ENCODE results near the gene LCK. TPM values are rescaled to one million over a fixed set of nuclear protein-coding genes. Genes with fewer than 3 reads are reported as not detected.

The LCK gene
- total RNA-seq, 2 donors from 2014 or later = 3.7 to 24.7 TPM

DNA sequence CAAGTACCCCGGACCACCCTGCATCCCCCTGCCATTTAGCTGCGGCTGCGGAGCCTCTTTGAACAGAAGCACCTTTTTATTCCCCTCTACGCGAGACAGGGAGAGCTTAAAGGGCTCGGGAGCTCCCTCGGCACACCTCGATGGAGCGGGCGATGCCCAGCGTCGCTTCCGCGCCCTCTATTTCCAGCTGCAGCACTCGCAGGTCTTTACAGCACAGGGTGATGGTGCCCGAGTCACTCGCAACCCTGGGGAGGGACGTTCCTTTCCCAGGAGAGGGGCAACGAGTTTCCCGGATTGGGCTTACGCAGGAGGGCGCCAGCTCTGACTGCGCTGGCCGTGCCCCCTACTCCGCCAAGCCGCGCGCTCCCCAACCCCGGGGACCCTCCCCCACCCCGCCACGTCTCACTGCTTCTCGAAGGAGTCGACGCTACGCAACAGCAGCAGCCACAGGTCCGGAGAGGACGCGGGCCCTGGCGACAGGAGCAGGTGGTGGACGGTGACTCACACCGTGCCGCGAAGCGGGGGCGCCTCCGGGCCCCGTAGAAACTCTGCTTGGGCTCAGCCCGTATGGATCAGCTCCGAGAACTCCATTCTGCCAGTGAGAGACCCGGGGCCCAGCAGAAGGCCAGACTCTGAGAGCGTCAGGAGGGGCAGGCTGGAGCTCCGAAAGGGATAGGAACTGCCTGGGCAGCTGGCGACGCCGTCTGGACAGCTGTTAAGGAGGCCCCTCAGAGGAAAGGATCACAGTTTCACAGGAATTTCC is 9.9 kb upstream of the LCK start:
- TF ChIP-seq, protein P1, sequence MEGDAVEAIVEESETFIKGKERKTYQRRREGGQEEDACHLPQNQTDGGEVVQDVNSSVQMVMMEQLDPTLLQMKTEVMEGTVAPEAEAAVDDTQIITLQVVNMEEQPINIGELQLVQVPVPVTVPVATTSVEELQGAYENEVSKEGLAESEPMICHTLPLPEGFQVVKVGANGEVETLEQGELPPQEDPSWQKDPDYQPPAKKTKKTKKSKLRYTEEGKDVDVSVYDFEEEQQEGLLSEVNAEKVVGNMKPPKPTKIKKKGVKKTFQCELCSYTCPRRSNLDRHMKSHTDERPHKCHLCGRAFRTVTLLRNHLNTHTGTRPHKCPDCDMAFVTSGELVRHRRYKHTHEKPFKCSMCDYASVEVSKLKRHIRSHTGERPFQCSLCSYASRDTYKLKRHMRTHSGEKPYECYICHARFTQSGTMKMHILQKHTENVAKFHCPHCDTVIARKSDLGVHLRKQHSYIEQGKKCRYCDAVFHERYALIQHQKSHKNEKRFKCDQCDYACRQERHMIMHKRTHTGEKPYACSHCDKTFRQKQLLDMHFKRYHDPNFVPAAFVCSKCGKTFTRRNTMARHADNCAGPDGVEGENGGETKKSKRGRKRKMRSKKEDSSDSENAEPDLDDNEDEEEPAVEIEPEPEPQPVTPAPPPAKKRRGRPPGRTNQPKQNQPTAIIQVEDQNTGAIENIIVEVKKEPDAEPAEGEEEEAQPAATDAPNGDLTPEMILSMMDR (IDR thresholded peaks at IDR 0.05) = no peak
- peak overlapping the region; percentile 55 for H3K4me3 ChIP-seq
- H3K27me3 ChIP-seq = no peaks in the 10 kb centered on the region
- no peaks in the 10 kb centered on the region for H3K4me1 ChIP-seq
- intact Hi-C loops (cut with DNase I) = loop anchor here (10.0 kb wide), 1 partner anchor 94 kb away; the partner anchor contains the start of gene MARCKSL1
- peak; percentile 69 for DNase-seq
- peak overlapping the region; percentile 84 for H3K27ac ChIP-seq
- no peaks in the 10 kb centered on the region for H3K36me3 ChIP-seq
- no peaks in the 10 kb centered on the region for H3K9me3 ChIP-seq
- peak overlapping the region; percentile 61 to 94 for H3K9ac ChIP-seq (ENCODE audit: low read depth in 2 of 2, low read length in 2 of 2)

DNA sequence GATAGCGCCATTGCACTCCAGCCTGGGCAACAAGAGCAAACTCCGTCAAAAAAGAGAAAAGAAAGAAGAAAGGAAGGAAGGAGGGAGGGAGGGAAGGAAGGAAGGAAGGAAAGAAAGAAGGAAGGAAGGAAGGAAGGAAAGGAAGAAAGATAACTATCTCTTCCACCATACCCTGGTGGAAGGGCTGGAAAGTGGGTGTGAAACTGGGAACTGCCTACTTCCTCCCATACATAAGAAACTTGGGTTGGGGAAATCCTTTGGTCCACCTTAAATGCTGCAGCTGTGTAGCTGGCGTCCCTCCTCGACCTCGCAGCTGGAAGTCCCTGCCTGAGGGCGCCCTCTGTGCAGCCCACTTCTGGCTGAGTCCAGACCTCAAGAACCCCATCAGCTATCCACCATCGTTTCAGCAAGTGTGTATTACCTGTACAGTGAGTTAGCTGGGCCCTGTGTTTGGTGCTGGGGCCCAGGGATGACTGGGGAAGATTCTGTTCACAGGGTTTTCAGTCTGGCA is 8.7 kb upstream of the LCK start:
- Histone ChIP-seq H3K36me3 (no peaks in the 10 kb centered on the region), H3K27me3 (no peaks in the 10 kb centered on the region), H3K27ac (no peak overlapping the region), H3K9ac (ENCODE audit: low read depth in 2 of 2, low read length in 2 of 2) (no peak overlapping the region), H3K4me3 (no peak overlapping the region), H3K4me1 (peaks cover 9% of the 10 kb centered on the region), H3K9me3 (no peaks in the 10 kb centered on the region)
- peak; percentile 32 for DNase-seq
- intact Hi-C loops (cut with DNase I) = loop anchor here (10.0 kb wide), 1 partner anchor 92 kb away; the partner anchor contains the start of gene MARCKSL1
- TF ChIP-seq, protein P1 (IDR thresholded peaks at IDR 0.05) = no peak

DNA sequence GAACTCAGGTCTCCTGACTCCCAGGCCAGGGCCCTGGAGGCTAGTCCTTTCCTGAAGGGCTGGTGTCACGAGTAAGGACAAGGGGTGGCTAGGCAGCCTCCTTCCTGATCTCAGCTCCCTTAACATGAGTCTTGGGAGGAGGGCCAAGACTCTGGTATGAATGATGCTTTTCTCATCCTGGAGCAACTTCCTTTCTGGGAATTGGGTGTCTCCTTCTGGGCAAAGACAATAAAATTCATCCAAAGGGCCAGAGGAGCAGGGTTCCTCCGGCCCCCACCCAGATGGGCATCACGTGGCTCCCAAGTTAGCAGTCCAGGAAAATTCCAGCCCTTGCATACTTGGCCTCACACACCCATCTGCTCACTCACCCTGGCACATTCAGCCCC is 4.2 kb upstream of the LCK start, which contains the start of gene FAM167B:
Gene FAM167B, plus strand, starts transcription at position 335 of the 386 bp plus-strand sequence. CDS start 200 bp downstream, outside the sequence.
- intact Hi-C loops (cut with DNase I) = loop anchor here (10.0 kb wide), 1 partner anchor 88 kb away; the partner anchor contains the start of gene MARCKSL1
- DNase-seq = peak; percentile 61

DNA sequence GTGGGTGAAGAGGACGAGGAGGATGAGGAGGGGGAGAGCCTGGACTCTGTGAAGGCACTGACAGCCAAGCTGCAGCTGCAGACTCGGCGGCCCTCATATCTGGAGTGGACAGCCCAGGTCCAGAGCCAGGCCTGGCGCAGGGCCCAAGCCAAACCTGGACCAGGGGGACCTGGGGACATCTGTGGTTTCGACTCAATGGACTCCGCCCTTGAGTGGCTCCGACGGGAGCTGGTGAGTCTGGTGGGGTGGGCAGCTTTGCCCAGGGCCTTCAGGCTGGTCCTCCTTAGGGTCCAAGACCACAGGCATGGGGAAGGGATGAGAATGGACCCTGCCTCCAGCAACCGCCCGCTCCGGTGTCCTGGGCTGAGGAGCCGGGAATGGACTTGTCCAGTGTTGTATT is 3.6 kb upstream of the LCK start:
- H3K9ac ChIP-seq (ENCODE audit: low read depth in 2 of 2, low read length in 2 of 2) = no peak overlapping the region
- intact Hi-C loops (cut with DNase I) = loop anchor here (10.0 kb wide), 1 partner anchor 87 kb away; the partner anchor contains the start of gene MARCKSL1
- no peaks in the 10 kb centered on the region for H3K27me3 ChIP-seq
- peaks cover 10% of the 10 kb centered on the region for H3K4me1 ChIP-seq
- no peak overlapping the region for H3K4me3 ChIP-seq
- no peaks in the 10 kb centered on the region for H3K36me3 ChIP-seq
- TF ChIP-seq, protein P1 (IDR thresholded peaks at IDR 0.05) = no peak
- H3K9me3 ChIP-seq = no peaks in the 10 kb centered on the region
- H3K27ac ChIP-seq = peak overlapping the region; percentile 63
- DNase-seq = no peak

More for the DNA sequence above, 4.2 kb upstream of the LCK start, which contains the start of gene FAM167B:
- H3K9me3 ChIP-seq = no peaks in the 10 kb centered on the region
- H3K27ac ChIP-seq = peak within 1 kb of the TSS; percentile 63
- no peak within 1 kb of the TSS for H3K9ac ChIP-seq (ENCODE audit: low read depth in 2 of 2, low read length in 2 of 2)
- no peaks in the 10 kb centered on the region for H3K36me3 ChIP-seq
- no peak within 1 kb of the TSS for H3K4me3 ChIP-seq
- peaks cover 10% of the 10 kb centered on the region for H3K4me1 ChIP-seq
- no peaks in the 10 kb centered on the region for H3K27me3 ChIP-seq
- TF ChIP-seq, protein P1 (IDR thresholded peaks at IDR 0.05) = no peak

DNA sequence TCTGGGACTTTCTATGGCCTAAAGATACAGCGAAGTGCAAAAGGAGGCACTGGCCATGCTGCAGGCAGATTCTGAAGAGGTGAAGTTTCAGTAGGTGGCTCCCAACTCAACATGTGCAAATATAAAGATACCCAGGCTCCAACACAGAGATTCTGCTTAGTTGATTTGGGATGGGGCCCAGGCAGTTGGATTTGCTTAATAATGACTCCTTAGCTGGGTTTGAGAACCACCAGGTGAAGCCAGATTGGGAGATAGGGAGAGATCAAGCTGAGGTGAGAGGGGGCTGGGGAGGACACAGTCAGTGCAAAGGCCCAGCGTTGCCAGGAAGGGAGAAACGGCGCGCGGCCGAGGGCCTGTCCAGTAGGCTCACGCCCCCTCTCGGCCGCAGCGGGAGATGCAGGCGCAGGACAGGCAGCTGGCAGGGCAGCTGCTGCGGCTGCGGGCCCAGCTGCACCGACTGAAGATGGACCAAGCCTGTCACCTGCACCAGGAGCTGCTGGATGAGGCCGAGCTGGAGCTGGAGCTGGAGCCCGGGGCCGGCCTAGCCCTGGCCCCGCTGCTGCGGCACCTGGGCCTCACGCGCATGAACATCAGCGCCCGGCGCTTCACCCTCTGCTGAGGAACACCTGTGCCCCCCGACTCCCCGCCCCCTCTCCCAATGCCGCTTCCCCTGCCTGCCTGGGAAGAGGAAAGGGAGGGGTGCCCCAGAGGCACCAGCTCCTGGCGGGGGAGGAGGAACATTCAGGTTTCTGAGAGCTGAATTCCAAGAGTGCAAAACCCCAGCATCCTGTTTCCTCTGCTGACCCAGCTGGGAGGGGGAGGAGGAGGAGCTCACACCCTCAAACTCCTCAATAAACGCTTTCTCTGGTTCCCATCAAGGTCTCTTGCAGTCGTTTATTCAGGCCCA is 2.8 kb upstream of the LCK start:
- Histone ChIP-seq H3K27me3 (no peaks in the 10 kb centered on the region), H3K9me3 (no peaks in the 10 kb centered on the region), H3K9ac (ENCODE audit: low read depth in 2 of 2, low read length in 2 of 2) (peak overlapping the region in 1 of 2 donors; percentile 46), H3K27ac (peak overlapping the region; percentile 63), H3K4me3 (no peak overlapping the region), H3K36me3 (no peaks in the 10 kb centered on the region), H3K4me1 (peaks cover 10% of the 10 kb centered on the region)
- TF ChIP-seq, protein P1 (IDR thresholded peaks at IDR 0.05) = peak; percentile 84
- intact Hi-C loops (cut with DNase I) = loop anchor here (10.0 kb wide), 1 partner anchor 87 kb away; the partner anchor contains the start of gene MARCKSL1
- peak; percentile 93 for DNase-seq

Measured in colonic mucosa (tissue), 4 donors.